ENCODE data around the gene EDEM3.

The EDEM3 gene

GRCh38 chr1:184695023-184695422, 59.6 kb downstream of the EDEM3 start:
- Histone ChIP-seq H2AK5ac (ENCODE audit: low read depth, low read length) (no peak overlapping the region), H3K23ac (ENCODE audit: low read depth, low read length, poor library complexity) (no peak overlapping the region), H2BK12ac (ENCODE audit: low read length) (no peak overlapping the region), H4K8ac (ENCODE audit: low read depth, low read length) (no peak overlapping the region), H3K9me3 (replicated peaks in 1 of 2; ENCODE audit: control insufficient read depth in 2 of 2, insufficient read depth in 1 of 2, low read depth in 1 of 2, low read length in 2 of 2) (no peaks in the 10 kb centered on the region), H3K27me3 (ENCODE audit: control insufficient read depth in 3 of 3, insufficient read depth in 3 of 3, low read depth in 1 of 3, low read length in 3 of 3) (no peaks in the 10 kb centered on the region), H3K4me1 (ENCODE audit: control insufficient read depth in 2 of 2, insufficient read depth in 1 of 2, low read depth in 1 of 2, low read length in 2 of 2) (peaks cover 0 to 8% of the 10 kb centered on the region in 2 donors), H3K4me3 (ENCODE audit: low read length in 2 of 2) (no peak overlapping the region), H2BK5ac (ENCODE audit: low read length) (no peak overlapping the region), H3K18ac (ENCODE audit: low read length) (no peak overlapping the region), H3K14ac (ENCODE audit: low read length) (no peak overlapping the region), H3K4me2 (ENCODE audit: insufficient read depth, low read length, poor library complexity, severe bottlenecking) (no peak overlapping the region), H3K4ac (ENCODE audit: low read length) (no peak overlapping the region), H3K9ac (ENCODE audit: low read depth, low read length, poor library complexity) (no peak overlapping the region), H2BK15ac (ENCODE audit: low read length) (no peak overlapping the region), H2AFZ (ENCODE audit: low read length) (no peak overlapping the region), H3K79me1 (ENCODE audit: low read depth, low read length) (no peaks in the 10 kb centered on the region), H2BK120ac (ENCODE audit: low read depth, low read length) (no peak overlapping the region), H4K91ac (ENCODE audit: low read depth, low read length, poor library complexity) (no peak overlapping the region), H3K27ac (replicated peaks; ENCODE audit: low read length) (no peak overlapping the region), H3K36me3 (replicated peaks in 1 of 2; ENCODE audit: control insufficient read depth in 2 of 2, insufficient read depth in 2 of 2, low read length in 2 of 2) (peaks cover 0 to 27% of the 10 kb centered on the region in 2 donors)
- WGBS, 2 donors (ENCODE audit: extremely low coverage in 2 of 2, insufficient read length in 2 of 2, insufficient replicate concordance in 1 of 2) = no CpG with 5 or more reads among the region's 5 CpGs
- no peak for DNase-seq (ENCODE audit: low spot score)

GRCh38 chr1:184693011-184693410, 61.6 kb downstream of the EDEM3 start:
- no peaks in the 10 kb centered on the region for H3K27me3 ChIP-seq (ENCODE audit: control insufficient read depth in 3 of 3, insufficient read depth in 3 of 3, low read depth in 1 of 3, low read length in 3 of 3)
- H4K8ac ChIP-seq (ENCODE audit: low read depth, low read length) = no peak overlapping the region
- no peak overlapping the region for H2BK120ac ChIP-seq (ENCODE audit: low read depth, low read length)
- WGBS, 2 donors (ENCODE audit: extremely low coverage in 2 of 2, insufficient read length in 2 of 2, insufficient replicate concordance in 1 of 2) = no CpG with 5 or more reads among the region's 2 CpGs
- no peak overlapping the region for H3K27ac ChIP-seq (replicated peaks; ENCODE audit: low read length)
- no peaks in the 10 kb centered on the region for H3K79me1 ChIP-seq (ENCODE audit: low read depth, low read length)
- no peak overlapping the region for H3K14ac ChIP-seq (ENCODE audit: low read length)
- no peak overlapping the region for H2AFZ ChIP-seq (ENCODE audit: low read length)
- H3K23ac ChIP-seq (ENCODE audit: low read depth, low read length, poor library complexity) = no peak overlapping the region
- H2BK5ac ChIP-seq (ENCODE audit: low read length) = no peak overlapping the region
- H3K4me1 ChIP-seq (ENCODE audit: control insufficient read depth in 2 of 2, insufficient read depth in 1 of 2, low read depth in 1 of 2, low read length in 2 of 2) = peaks cover 0 to 6% of the 10 kb centered on the region in 2 donors
- H3K18ac ChIP-seq (ENCODE audit: low read length) = no peak overlapping the region
- no peaks in the 10 kb centered on the region for H3K9me3 ChIP-seq (replicated peaks in 1 of 2; ENCODE audit: control insufficient read depth in 2 of 2, insufficient read depth in 1 of 2, low read depth in 1 of 2, low read length in 2 of 2)
- no peak overlapping the region for H3K4ac ChIP-seq (ENCODE audit: low read length)
- peaks cover 0 to 27% of the 10 kb centered on the region in 2 donors for H3K36me3 ChIP-seq (replicated peaks in 1 of 2; ENCODE audit: control insufficient read depth in 2 of 2, insufficient read depth in 2 of 2, low read length in 2 of 2)
- H3K4me3 ChIP-seq (ENCODE audit: low read length in 2 of 2) = no peak overlapping the region
- no peak overlapping the region for H3K9ac ChIP-seq (ENCODE audit: low read depth, low read length, poor library complexity)
- no peak overlapping the region for H2BK12ac ChIP-seq (ENCODE audit: low read length)
- no peak overlapping the region for H2BK15ac ChIP-seq (ENCODE audit: low read length)
- no peak for DNase-seq (ENCODE audit: low spot score)
- H4K91ac ChIP-seq (ENCODE audit: low read depth, low read length, poor library complexity) = no peak overlapping the region
- no peak overlapping the region for H2AK5ac ChIP-seq (ENCODE audit: low read depth, low read length)
- no peak overlapping the region for H3K4me2 ChIP-seq (ENCODE audit: insufficient read depth, low read length, poor library complexity, severe bottlenecking)

GRCh38 chr1:184691719-184692324, 62.8 kb downstream of the EDEM3 start:
- Histone ChIP-seq H3K4me1 (ENCODE audit: control insufficient read depth in 2 of 2, insufficient read depth in 1 of 2, low read depth in 1 of 2, low read length in 2 of 2) (peaks cover 0 to 6% of the 10 kb centered on the region in 2 donors), H2BK5ac (ENCODE audit: low read length) (no peak overlapping the region), H3K4ac (ENCODE audit: low read length) (no peak overlapping the region), H4K8ac (ENCODE audit: low read depth, low read length) (no peak overlapping the region), H3K79me1 (ENCODE audit: low read depth, low read length) (no peaks in the 10 kb centered on the region), H2AFZ (ENCODE audit: low read length) (no peak overlapping the region), H2AK5ac (ENCODE audit: low read depth, low read length) (no peak overlapping the region), H3K36me3 (replicated peaks in 1 of 2; ENCODE audit: control insufficient read depth in 2 of 2, insufficient read depth in 2 of 2, low read length in 2 of 2) (peaks cover 0 to 27% of the 10 kb centered on the region in 2 donors), H3K4me3 (ENCODE audit: low read length in 2 of 2) (no peak overlapping the region), H2BK15ac (ENCODE audit: low read length) (no peak overlapping the region), H2BK120ac (ENCODE audit: low read depth, low read length) (no peak overlapping the region), H4K91ac (ENCODE audit: low read depth, low read length, poor library complexity) (no peak overlapping the region), H3K9me3 (replicated peaks in 1 of 2; ENCODE audit: control insufficient read depth in 2 of 2, insufficient read depth in 1 of 2, low read depth in 1 of 2, low read length in 2 of 2) (no peaks in the 10 kb centered on the region), H3K23ac (ENCODE audit: low read depth, low read length, poor library complexity) (no peak overlapping the region), H3K4me2 (ENCODE audit: insufficient read depth, low read length, poor library complexity, severe bottlenecking) (no peak overlapping the region), H3K9ac (ENCODE audit: low read depth, low read length, poor library complexity) (no peak overlapping the region), H3K18ac (ENCODE audit: low read length) (no peak overlapping the region), H3K27ac (replicated peaks; ENCODE audit: low read length) (no peak overlapping the region), H3K27me3 (ENCODE audit: control insufficient read depth in 3 of 3, insufficient read depth in 3 of 3, low read depth in 1 of 3, low read length in 3 of 3) (no peaks in the 10 kb centered on the region), H3K14ac (ENCODE audit: low read length) (no peak overlapping the region), H2BK12ac (ENCODE audit: low read length) (no peak overlapping the region)
- DNase-seq (ENCODE audit: low spot score) = peak; percentile 51
- no CpG with 5 or more reads among the region's 4 CpGs for WGBS, 2 donors (ENCODE audit: extremely low coverage in 2 of 2, insufficient read length in 2 of 2, insufficient replicate concordance in 1 of 2)

- WGBS, 2 donors (ENCODE audit: extremely low coverage in 2 of 2, insufficient read length in 2 of 2, insufficient replicate concordance in 1 of 2) = no CpG with 5 or more reads among the region's 3 CpGs
Observed at GRCh38 chr1:184686540-184686939, 68.1 kb downstream of the EDEM3 start.

More at GRCh38 chr1:184686540-184686939, 68.1 kb downstream of the EDEM3 start:
- Histone ChIP-seq H3K9me3 (replicated peaks in 1 of 2; ENCODE audit: control insufficient read depth in 2 of 2, insufficient read depth in 1 of 2, low read depth in 1 of 2, low read length in 2 of 2) (no peaks in the 10 kb centered on the region), H2BK12ac (ENCODE audit: low read length) (no peak overlapping the region), H3K18ac (ENCODE audit: low read length) (no peak overlapping the region), H3K4ac (ENCODE audit: low read length) (no peak overlapping the region), H3K4me3 (ENCODE audit: low read length in 2 of 2) (no peak overlapping the region), H4K8ac (ENCODE audit: low read depth, low read length) (no peak overlapping the region), H3K4me1 (ENCODE audit: control insufficient read depth in 2 of 2, insufficient read depth in 1 of 2, low read depth in 1 of 2, low read length in 2 of 2) (no peaks in the 10 kb centered on the region), H2BK120ac (ENCODE audit: low read depth, low read length) (no peak overlapping the region), H3K36me3 (replicated peaks in 1 of 2; ENCODE audit: control insufficient read depth in 2 of 2, insufficient read depth in 2 of 2, low read length in 2 of 2) (no peaks in the 10 kb centered on the region), H3K9ac (ENCODE audit: low read depth, low read length, poor library complexity) (no peak overlapping the region), H3K14ac (ENCODE audit: low read length) (no peak overlapping the region), H3K79me1 (ENCODE audit: low read depth, low read length) (no peaks in the 10 kb centered on the region), H3K27me3 (ENCODE audit: control insufficient read depth in 3 of 3, insufficient read depth in 3 of 3, low read depth in 1 of 3, low read length in 3 of 3) (peaks cover 0 to 2% (median 0%) of the 10 kb centered on the region in 3 experiments), H2AFZ (ENCODE audit: low read length) (no peak overlapping the region), H3K4me2 (ENCODE audit: insufficient read depth, low read length, poor library complexity, severe bottlenecking) (no peak overlapping the region), H3K23ac (ENCODE audit: low read depth, low read length, poor library complexity) (no peak overlapping the region), H3K27ac (replicated peaks; ENCODE audit: low read length) (no peak overlapping the region), H4K91ac (ENCODE audit: low read depth, low read length, poor library complexity) (no peak overlapping the region), H2AK5ac (ENCODE audit: low read depth, low read length) (no peak overlapping the region), H2BK15ac (ENCODE audit: low read length) (no peak overlapping the region), H2BK5ac (ENCODE audit: low read length) (no peak overlapping the region)
- DNase-seq (ENCODE audit: low spot score) = no peak
